Right lobe of liver (tissue), 6 donors: ENCODE results near the gene TLR6. TPM values are rescaled to one million over a fixed set of nuclear protein-coding genes. Genes with fewer than 3 reads are reported as not detected.

Source experiments
- ATAC-seq, 4 donors: fragments of 200-7000 bp; cut with Tn5 transposase; one replicate each; pipeline ENCODE4 v1.9.1; 2020; ENCODE audit warnings: mild to moderate bottlenecking in 4 of 4, moderate library complexity in 4 of 4
- DNase-seq, 3 donors: peaks; one replicate each; pipeline ENCODE4 v3.0.0-alpha.2; 2020
- H3K27ac ChIP-seq, 3 donors: fragments of 200-600 bp; one replicate each; pipeline ENCODE4 v1.8.0; 2022
- H3K27me3 ChIP-seq, 2 donors: fragments of 200-600 bp; one replicate each; pipeline ENCODE4 v1.8.0; 2022
- H3K36me3 ChIP-seq, 4 donors: fragments of 200-600 bp; sonication (generic) in 1 of 4; one replicate each; pipeline versions ENCODE4 v1.5.1 to v1.8.0; 2017 to 2022; ENCODE audit warnings: control low read depth in 1 of 4
- H3K4me1 ChIP-seq, 4 donors: fragments of 200-600 bp; sonication (generic) in 1 of 4; one replicate each; pipeline versions ENCODE4 v1.5.1 to v1.8.0; 2017 to 2022; ENCODE audit warnings: control low read depth in 1 of 4
- H3K4me3 ChIP-seq, 3 donors: fragments of 200-600 bp; one replicate each; pipeline ENCODE4 v1.8.0; 2022
- H3K9me3 ChIP-seq, 4 donors: fragments of 200-600 bp; sonication (generic) in 1 of 4; one replicate each; pipeline versions ENCODE4 v1.5.1 to v1.8.0; 2017 to 2022; ENCODE audit warnings: control low read depth in 1 of 4
- CTCF ChIP-seq, 4 donors: fragments of 200-600 bp in 3 of 4; fragments of 450-650 bp in 1 of 4; IDR thresholded peaks; one replicate each; pipeline versions ENCODE4 v1.5.1 to v1.8.0; 2016 to 2022; ENCODE audit warnings: antibody characterized with exemption in 4 of 4, mild to moderate bottlenecking in 2 of 4
- POLR2A ChIP-seq: fragments of 450-650 bp; IDR thresholded peaks from one replicate; pipeline ENCODE4 v1.6.1; 2017; ENCODE audit warnings: antibody characterized with exemption, mild to moderate bottlenecking
- WGBS: methylation state at CpG from one replicate; pipeline ENCODE4 v1.1.6; 2018; ENCODE audit warnings: low coverage, low lambda C conversion rate; ENCODE audit not compliant: insufficient coverage; ENCODE audit errors: missing lambda C conversion rate; 5-methylcytosine and 5-hydroxymethylcytosine counted together
- intact Hi-C, 2 donors: fragments of 100-400 bp; cut with DNase I; formaldehyde crosslinking; loops; one replicate each; pipeline versions ENCODE4 v1.11.2 to v1.14.1; 2022
- total RNA-seq, 6 experiments: library from RNA; depleted of rRNA in 2 of 6; stranded (reverse); fragments of >200 nt in 2 of 6; fragmentation: NEBNext Ultra II Directional in 3 of 6; extraction: Animal tissue kit (Norgen Biotek cat#: 25700) in 3 of 6; gene quantifications; one replicate each; pipeline versions ENCODE4 v1.1.0 to v1.2.4, GENCODE V29; 2016 to 2023
- donor health status: DM: no; HTN: yes; CAD: no.
- donor health status: DM: no; HTN: no; CAD: no.
- donor health status: DM: no; HTN: no; CAD: no.
- donor health status: DM: no; HTN: yes; CAD: no.
- donor health status: DM: no; HTN: yes; CAD: no.

The TLR6 gene
- total RNA-seq, 6 experiments from 2014 or later: 1.2 to 3.4 (median 2.4) TPM

DNA sequence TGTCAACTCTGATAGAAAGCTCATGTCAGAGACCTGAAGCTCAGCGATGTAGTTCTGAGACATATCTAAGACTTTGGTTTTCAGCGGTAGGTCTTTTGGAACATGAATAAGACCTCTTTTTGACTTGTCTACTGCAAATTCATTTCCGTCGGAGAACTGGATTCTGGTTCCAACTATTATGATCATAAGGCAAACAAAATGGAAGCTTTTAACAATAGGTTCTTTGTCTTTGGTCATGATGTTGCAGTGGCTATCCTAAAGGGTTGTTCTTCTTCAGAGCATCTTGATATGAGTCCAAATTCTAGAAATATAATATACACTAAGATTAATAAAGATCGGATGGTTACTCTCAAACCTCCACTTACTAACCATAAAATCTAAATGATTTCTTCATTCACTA is 27.4 kb downstream of the TLR6 start:
- Histone ChIP-seq H3K4me1 (peaks cover 0 to 8% (median 0%) of the 10 kb centered on the region in 4 donors), H3K4me3 (no peak overlapping the region), H3K27ac (no peak overlapping the region), H3K9me3 (no peaks in the 10 kb centered on the region), H3K27me3 (no peaks in the 10 kb centered on the region), H3K36me3 (no peaks in the 10 kb centered on the region)
- WGBS: 92% methylated on average over 5 of the region's 5 CpGs
- intact Hi-C loops: no loop called here
- ATAC-seq (no peak), DNase-seq (no peak)
- no peak for TF ChIP-seq POLR2A
- TF ChIP-seq CTCF (IDR thresholded peaks at IDR 0.05): no peak

GRCh38 chr4:38823766-38824165 is 32.9 kb downstream of the TLR6 start:
- H3K27ac ChIP-seq: no peak overlapping the region
- intact Hi-C loops: no loop called here
- ATAC-seq (no peak), DNase-seq (no peak)
- no peaks in the 10 kb centered on the region for H3K4me1 ChIP-seq
- 84% methylated on average over 6 of the region's 27 CpGs for WGBS
- no peaks in the 10 kb centered on the region for H3K9me3 ChIP-seq
- no peaks in the 10 kb centered on the region for H3K36me3 ChIP-seq
- no peak overlapping the region for H3K4me3 ChIP-seq
- H3K27me3 ChIP-seq: no peaks in the 10 kb centered on the region
- TF ChIP-seq CTCF (IDR thresholded peaks at IDR 0.05) (no peak), POLR2A (no peak)

- intact Hi-C loops: no loop called here
- Histone ChIP-seq H3K4me3 (no peak overlapping the region), H3K27ac (no peak overlapping the region), H3K4me1 (no peaks in the 10 kb centered on the region), H3K9me3 (no peaks in the 10 kb centered on the region), H3K27me3 (no peaks in the 10 kb centered on the region), H3K36me3 (no peaks in the 10 kb centered on the region)
- ATAC-seq (no peak), DNase-seq (no peak)
- WGBS: 81% methylated on average over 5 of the region's 5 CpGs
- TF ChIP-seq CTCF (IDR thresholded peaks at IDR 0.05) (no peak), POLR2A (no peak)
Observed at GRCh38 chr4:38822748-38823303, 33.8 kb downstream of the TLR6 start.

- no peak for ATAC-seq
- no peak overlapping the region for H3K4me3 ChIP-seq
- intact Hi-C loops: no loop called here
- no peaks in the 10 kb centered on the region for H3K4me1 ChIP-seq
- no peaks in the 10 kb centered on the region for H3K27me3 ChIP-seq
- H3K36me3 ChIP-seq: no peaks in the 10 kb centered on the region
- H3K9me3 ChIP-seq: no peaks in the 10 kb centered on the region
- DNase-seq: no peak
- TF ChIP-seq CTCF (IDR thresholded peaks at IDR 0.05): no peak
- no peak for TF ChIP-seq POLR2A
- 94% methylated on average over 2 of the region's 3 CpGs for WGBS
- H3K27ac ChIP-seq: no peak overlapping the region
Observed at GRCh38 chr4:38821739-38822138, 34.9 kb downstream of the TLR6 start.
